Measurements from ENCODE around the gene LCNL1.

DNA sequence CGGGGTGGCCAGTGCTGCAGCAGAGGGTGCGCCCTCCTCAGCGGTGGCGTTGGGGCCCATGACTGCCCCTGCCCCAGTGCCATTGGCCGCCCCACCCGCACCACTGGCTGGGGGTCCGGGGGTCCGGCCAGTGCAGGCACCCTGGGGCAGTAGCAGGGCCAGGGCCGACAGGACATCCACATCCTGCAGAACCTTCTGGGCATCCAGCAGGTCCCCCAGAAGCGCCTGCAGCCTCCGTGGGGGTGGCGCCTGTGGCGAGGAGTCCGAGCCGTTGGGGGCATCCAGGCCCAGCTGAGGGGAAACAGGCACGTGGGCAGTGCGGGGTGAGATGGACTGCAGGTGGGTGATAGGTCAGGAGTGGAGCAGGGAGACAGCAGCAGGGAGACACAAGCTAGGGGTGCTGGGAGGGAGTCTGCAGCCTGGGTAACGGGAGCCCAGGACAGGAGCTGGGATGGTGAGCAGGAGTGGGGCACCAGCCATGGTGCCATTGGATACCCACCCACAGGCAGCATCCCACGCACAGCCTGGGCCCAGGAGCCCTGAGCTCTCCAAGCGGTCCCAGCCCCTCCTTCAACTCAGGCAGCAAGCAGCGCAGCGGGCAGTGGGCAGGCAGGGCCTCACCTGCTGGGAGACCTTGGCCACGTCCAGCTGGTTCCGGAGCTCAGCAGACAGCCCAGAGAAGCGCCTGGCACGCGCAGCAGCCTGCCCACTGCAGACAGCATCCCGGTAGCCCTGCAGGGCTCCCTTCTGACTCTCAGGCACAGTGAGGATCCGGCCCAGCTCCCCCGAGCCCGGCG lies 38.2 kb downstream of the LCNL1 start:
- TF ChIP-seq, protein P1, sequence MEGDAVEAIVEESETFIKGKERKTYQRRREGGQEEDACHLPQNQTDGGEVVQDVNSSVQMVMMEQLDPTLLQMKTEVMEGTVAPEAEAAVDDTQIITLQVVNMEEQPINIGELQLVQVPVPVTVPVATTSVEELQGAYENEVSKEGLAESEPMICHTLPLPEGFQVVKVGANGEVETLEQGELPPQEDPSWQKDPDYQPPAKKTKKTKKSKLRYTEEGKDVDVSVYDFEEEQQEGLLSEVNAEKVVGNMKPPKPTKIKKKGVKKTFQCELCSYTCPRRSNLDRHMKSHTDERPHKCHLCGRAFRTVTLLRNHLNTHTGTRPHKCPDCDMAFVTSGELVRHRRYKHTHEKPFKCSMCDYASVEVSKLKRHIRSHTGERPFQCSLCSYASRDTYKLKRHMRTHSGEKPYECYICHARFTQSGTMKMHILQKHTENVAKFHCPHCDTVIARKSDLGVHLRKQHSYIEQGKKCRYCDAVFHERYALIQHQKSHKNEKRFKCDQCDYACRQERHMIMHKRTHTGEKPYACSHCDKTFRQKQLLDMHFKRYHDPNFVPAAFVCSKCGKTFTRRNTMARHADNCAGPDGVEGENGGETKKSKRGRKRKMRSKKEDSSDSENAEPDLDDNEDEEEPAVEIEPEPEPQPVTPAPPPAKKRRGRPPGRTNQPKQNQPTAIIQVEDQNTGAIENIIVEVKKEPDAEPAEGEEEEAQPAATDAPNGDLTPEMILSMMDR (conservative IDR thresholded peaks at IDR 0.05 in 1 of 2, IDR thresholded peaks at IDR 0.05 in 1 of 2; ENCODE audit: extremely low read depth in 1 of 2, insufficient read depth in 1 of 2, low read depth in 1 of 2, low read length in 2 of 2) = no peak
- no peak for TF ChIP-seq EZH2 (IDR thresholded peaks at IDR 0.05; ENCODE audit: borderline replicate concordance, low read length)

Data from mammary epithelial cell (primary cell).